ENCODE measurements around the gene GRM7. TPM values are rescaled to one million over a fixed set of nuclear protein-coding genes. Genes with fewer than 3 reads are reported as not detected.

Gene GRM7
- total RNA-seq, 1 experiment from 2014 or later: 0.28 TPM

DNA sequence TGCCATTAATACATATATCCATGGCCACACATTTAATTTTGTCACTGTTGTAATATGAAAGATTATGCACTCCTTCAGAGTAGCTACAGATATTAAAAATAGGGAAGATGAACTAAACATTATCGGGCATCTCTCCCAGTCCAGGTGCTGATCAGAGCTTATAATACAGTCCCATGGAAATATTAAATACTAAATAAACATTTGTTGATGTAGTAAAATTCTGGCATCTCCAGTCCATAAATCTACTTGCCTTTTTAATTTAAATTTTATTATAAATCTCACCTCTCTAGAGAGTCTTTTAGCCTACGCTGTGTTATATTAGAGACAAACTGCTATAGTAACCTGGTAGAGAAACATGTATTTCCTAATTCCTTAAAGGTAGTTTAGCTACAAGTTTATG, 297.6 kb downstream of the GRM7 start:
- no peaks in the 10 kb centered on the region for H3K9me3 ChIP-seq (ENCODE audit: control insufficient read depth, low read depth, low read length)
- no peak overlapping the region for H2BK120ac ChIP-seq (ENCODE audit: low read depth, low read length, poor library complexity, severe bottlenecking)
- H3K9me3 Mint-ChIP-seq: no peaks in the 10 kb centered on the region; a peak in 1 of 5 replicates
- no peak overlapping the region for H3K56ac ChIP-seq (ENCODE audit: insufficient read length, low read depth, low read length)
- H3K18ac ChIP-seq (ENCODE audit: insufficient read length, low read depth, low read length): no peak overlapping the region
- no peak overlapping the region for H2BK15ac ChIP-seq (ENCODE audit: low read depth, low read length)
- H2AFZ ChIP-seq (ENCODE audit: low read length): no peak overlapping the region
- H3K36me3 Mint-ChIP-seq (ENCODE audit: insufficient read depth in 1 of 3, low read depth in 3 of 3): no peaks in the 10 kb centered on the region
- no peak overlapping the region for H4K91ac ChIP-seq (ENCODE audit: insufficient read length, low read depth, low read length)
- H3K27ac Mint-ChIP-seq: no peak overlapping the region
- H3K23ac ChIP-seq (ENCODE audit: insufficient read length, low read depth, low read length): no peak overlapping the region
- no peaks in the 10 kb centered on the region for H3K79me2 ChIP-seq (ENCODE audit: insufficient read depth, low read length)
- no peak overlapping the region for H3K4me2 ChIP-seq (ENCODE audit: insufficient read depth, insufficient read length, low read length)
- H4K5ac ChIP-seq (ENCODE audit: insufficient read length, low read depth, low read length): no peak overlapping the region
- H3K4me1 Mint-ChIP-seq: peaks cover 11% of the 10 kb centered on the region in 2 experiments
- no peak overlapping the region for H2BK20ac ChIP-seq (ENCODE audit: low read depth, low read length, poor library complexity, severe bottlenecking)
- no peak overlapping the region for H2AK5ac ChIP-seq (ENCODE audit: insufficient read length, low read length)
- H2BK5ac ChIP-seq (ENCODE audit: insufficient read length, low read length): no peak overlapping the region
- no peak overlapping the region for H3K14ac ChIP-seq (ENCODE audit: insufficient read depth, low read length)
- no peak overlapping the region for H3K9ac ChIP-seq (ENCODE audit: extremely low read depth, insufficient read length, low read length)
- TF ChIP-seq, protein P1, sequence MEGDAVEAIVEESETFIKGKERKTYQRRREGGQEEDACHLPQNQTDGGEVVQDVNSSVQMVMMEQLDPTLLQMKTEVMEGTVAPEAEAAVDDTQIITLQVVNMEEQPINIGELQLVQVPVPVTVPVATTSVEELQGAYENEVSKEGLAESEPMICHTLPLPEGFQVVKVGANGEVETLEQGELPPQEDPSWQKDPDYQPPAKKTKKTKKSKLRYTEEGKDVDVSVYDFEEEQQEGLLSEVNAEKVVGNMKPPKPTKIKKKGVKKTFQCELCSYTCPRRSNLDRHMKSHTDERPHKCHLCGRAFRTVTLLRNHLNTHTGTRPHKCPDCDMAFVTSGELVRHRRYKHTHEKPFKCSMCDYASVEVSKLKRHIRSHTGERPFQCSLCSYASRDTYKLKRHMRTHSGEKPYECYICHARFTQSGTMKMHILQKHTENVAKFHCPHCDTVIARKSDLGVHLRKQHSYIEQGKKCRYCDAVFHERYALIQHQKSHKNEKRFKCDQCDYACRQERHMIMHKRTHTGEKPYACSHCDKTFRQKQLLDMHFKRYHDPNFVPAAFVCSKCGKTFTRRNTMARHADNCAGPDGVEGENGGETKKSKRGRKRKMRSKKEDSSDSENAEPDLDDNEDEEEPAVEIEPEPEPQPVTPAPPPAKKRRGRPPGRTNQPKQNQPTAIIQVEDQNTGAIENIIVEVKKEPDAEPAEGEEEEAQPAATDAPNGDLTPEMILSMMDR (conservative IDR thresholded peaks at IDR 0.05): no peak
- no peak overlapping the region for H2BK12ac ChIP-seq (ENCODE audit: insufficient read length, low read depth, low read length)
- no peak for DNase-seq
- no peak overlapping the region for H3T11ph ChIP-seq (ENCODE audit: low read length)
- peaks cover 3% of the 10 kb centered on the region; the same call in 1 of the 2 replicates for H3K4me1 ChIP-seq (ENCODE audit: insufficient read depth, low read length)
- H3K27ac ChIP-seq (ENCODE audit: insufficient read length, low read depth, low read length): no peak overlapping the region
- no peaks in the 10 kb centered on the region for H3K27me3 Mint-ChIP-seq (ENCODE audit: low read depth)
- H4K8ac ChIP-seq (replicated peaks; ENCODE audit: insufficient read length, low read depth, low read length): no peak overlapping the region
- no peak overlapping the region for H3K4me3 Mint-ChIP-seq
- H3K79me1 ChIP-seq (ENCODE audit: insufficient read depth, low read depth, low read length, poor library complexity, severe bottlenecking): no peaks in the 10 kb centered on the region
- WGBS (ENCODE audit: extremely low coverage, insufficient read length, low lambda C conversion rate): no CpG with 5 or more reads among the region's 2 CpGs
- H3K27me3 ChIP-seq (ENCODE audit: insufficient read depth, low read length): no peaks in the 10 kb centered on the region
- no peaks in the 10 kb centered on the region for H3K23me2 ChIP-seq (ENCODE audit: insufficient read length, low read depth, low read length, poor library complexity, severe bottlenecking)
- no peaks in the 10 kb centered on the region for H4K20me1 ChIP-seq (ENCODE audit: control insufficient read depth, insufficient read depth, insufficient read length)
- H3K4ac ChIP-seq (ENCODE audit: low read depth, low read length): no peak overlapping the region
